KMS-11 (cell line): Measurements from ENCODE around the gene PRPSAP1.

ENCODE experiments used
- H2AFZ ChIP-seq: fragments of 200-600 bp; sonication (generic); 2 replicates; pipeline ENCODE4 v1.6.1; 2016; ENCODE audit warnings: antibody characterized with exemption, mixed run types, low read depth
- H3K27ac ChIP-seq: fragments of 200-600 bp; sonication (generic); 2 replicates; pipeline ENCODE4 v1.6.1; 2016; ENCODE audit warnings: mild to moderate bottlenecking, mixed run types
- H3K27me3 ChIP-seq: fragments of 200-600 bp; sonication (generic); 2 replicates; pipeline ENCODE4 v1.6.1; 2017; ENCODE audit warnings: mild to moderate bottlenecking, low read depth, mixed run types, moderate library complexity; ENCODE audit not compliant: insufficient read depth
- H3K36me3 ChIP-seq: fragments of 200-600 bp; sonication (generic); 2 replicates; pipeline ENCODE4 v1.6.1; 2017; ENCODE audit warnings: mild to moderate bottlenecking, mixed run types; ENCODE audit not compliant: insufficient read depth
- H3K4me1 ChIP-seq: fragments of 200-600 bp; sonication (generic); 2 replicates; pipeline ENCODE4 v1.6.1; 2016; ENCODE audit warnings: mild to moderate bottlenecking, low read depth, mixed run types; ENCODE audit not compliant: poor library complexity, severe bottlenecking
- H3K4me2 ChIP-seq: fragments of 200-600 bp; sonication (generic); 2 replicates; pipeline ENCODE4 v1.7.0; 2016; ENCODE audit warnings: mild to moderate bottlenecking, mixed run types
- H3K4me3 ChIP-seq: fragments of 200-600 bp; sonication (generic); IDR thresholded peaks from 2 replicates; pipeline ENCODE4 v1.6.1; 2017; ENCODE audit warnings: low read depth, low read length, mixed read lengths; ENCODE audit not compliant: insufficient read depth
- H3K79me2 ChIP-seq: fragments of 200-600 bp; sonication (generic); 2 replicates; pipeline ENCODE4 v1.6.1; 2016; ENCODE audit warnings: low read depth, mixed run types; ENCODE audit not compliant: insufficient read depth
- H3K9ac ChIP-seq: fragments of 200-600 bp; sonication (generic); 2 replicates; pipeline ENCODE4 v1.6.1; 2016; ENCODE audit warnings: mild to moderate bottlenecking, mixed run types
- H4K20me1 ChIP-seq: fragments of 200-600 bp; sonication (generic); 2 replicates; pipeline ENCODE4 v1.6.1; 2016; ENCODE audit warnings: mild to moderate bottlenecking, mixed run types; ENCODE audit not compliant: insufficient read depth
- TF ChIP-seq, protein P1 (sequence below): fragments of 200-600 bp; sonication (generic); conservative IDR thresholded peaks from 2 replicates; pipeline ENCODE4 v1.6.1; 2017; ENCODE audit warnings: low read depth, mild to moderate bottlenecking, antibody characterized with exemption, low read length, moderate library complexity, mixed read lengths

Gene PRPSAP1

DNA sequence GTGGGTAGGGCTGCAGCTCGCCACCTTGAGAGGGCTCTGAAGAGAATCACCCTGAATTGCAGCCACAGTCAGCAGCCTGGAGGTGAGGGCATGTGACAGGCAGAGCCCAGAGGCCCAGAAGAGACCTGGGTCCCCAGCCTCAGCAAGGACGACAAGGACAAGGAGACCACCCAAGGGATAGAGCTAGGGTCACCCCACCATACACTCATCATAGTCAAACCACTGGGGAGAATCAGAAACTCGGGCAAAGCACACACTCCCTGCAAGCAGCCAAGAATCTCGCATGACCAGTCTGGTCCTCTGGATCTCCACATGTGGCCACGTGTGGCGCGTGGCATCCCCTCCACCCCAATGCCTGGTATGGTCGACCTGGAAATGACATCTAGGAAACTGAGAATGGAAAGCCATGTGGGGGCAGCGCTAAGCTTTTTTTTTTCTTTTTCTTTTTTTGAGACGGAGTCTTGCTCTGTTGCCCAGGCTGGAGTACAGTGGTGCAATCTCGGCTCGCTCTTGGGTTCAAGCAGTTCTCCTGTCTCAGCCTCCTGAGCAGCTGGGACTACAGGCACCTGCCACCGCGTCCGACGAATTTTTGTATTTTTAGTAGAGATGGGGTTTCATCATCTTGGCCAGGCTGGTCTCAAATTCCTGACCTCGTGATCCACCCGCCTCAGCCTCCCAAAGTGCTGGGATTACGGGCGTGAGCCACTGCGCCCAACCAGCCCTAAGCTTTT lies 26.1 kb upstream of the PRPSAP1 start:
- Histone ChIP-seq H3K4me2 (no peak overlapping the region), H3K4me1 (peaks cover 3% of the 10 kb centered on the region), H3K4me3 (no peak overlapping the region), H3K27me3 (peaks cover 11% of the 10 kb centered on the region), H2AFZ (no peak overlapping the region), H4K20me1 (no peaks in the 10 kb centered on the region), H3K36me3 (no peaks in the 10 kb centered on the region), H3K9ac (no peak overlapping the region), H3K79me2 (no peaks in the 10 kb centered on the region), H3K27ac (no peak overlapping the region)
- TF ChIP-seq, protein P1, sequence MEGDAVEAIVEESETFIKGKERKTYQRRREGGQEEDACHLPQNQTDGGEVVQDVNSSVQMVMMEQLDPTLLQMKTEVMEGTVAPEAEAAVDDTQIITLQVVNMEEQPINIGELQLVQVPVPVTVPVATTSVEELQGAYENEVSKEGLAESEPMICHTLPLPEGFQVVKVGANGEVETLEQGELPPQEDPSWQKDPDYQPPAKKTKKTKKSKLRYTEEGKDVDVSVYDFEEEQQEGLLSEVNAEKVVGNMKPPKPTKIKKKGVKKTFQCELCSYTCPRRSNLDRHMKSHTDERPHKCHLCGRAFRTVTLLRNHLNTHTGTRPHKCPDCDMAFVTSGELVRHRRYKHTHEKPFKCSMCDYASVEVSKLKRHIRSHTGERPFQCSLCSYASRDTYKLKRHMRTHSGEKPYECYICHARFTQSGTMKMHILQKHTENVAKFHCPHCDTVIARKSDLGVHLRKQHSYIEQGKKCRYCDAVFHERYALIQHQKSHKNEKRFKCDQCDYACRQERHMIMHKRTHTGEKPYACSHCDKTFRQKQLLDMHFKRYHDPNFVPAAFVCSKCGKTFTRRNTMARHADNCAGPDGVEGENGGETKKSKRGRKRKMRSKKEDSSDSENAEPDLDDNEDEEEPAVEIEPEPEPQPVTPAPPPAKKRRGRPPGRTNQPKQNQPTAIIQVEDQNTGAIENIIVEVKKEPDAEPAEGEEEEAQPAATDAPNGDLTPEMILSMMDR: no peak

DNA sequence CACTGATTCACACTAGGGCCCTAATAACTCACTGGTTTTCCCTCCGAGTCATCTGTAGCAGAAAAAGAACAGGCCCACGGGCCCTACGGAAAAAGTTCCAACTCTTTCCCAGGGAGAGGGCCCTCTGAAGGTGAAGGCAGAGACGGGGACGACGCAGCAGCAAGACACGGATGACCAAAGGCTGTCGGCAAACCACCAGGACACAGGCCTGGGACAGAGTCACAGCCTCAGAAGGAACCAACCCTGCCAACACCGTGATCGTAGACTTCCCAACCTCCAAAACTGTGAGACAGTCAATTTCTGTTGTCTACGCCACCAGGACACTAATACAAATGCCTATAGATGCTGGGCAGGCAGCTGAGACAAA lies 25.5 kb upstream of the PRPSAP1 start:
- Histone ChIP-seq H4K20me1 (no peaks in the 10 kb centered on the region), H2AFZ (no peak overlapping the region), H3K36me3 (no peaks in the 10 kb centered on the region), H3K4me2 (no peak overlapping the region), H3K27ac (no peak overlapping the region), H3K27me3 (peaks cover 8% of the 10 kb centered on the region; the same call in 1 of the 2 replicates), H3K4me1 (no peaks in the 10 kb centered on the region), H3K79me2 (no peaks in the 10 kb centered on the region), H3K9ac (no peak overlapping the region), H3K4me3 (no peak overlapping the region)
- TF ChIP-seq, protein P1: no peak

DNA sequence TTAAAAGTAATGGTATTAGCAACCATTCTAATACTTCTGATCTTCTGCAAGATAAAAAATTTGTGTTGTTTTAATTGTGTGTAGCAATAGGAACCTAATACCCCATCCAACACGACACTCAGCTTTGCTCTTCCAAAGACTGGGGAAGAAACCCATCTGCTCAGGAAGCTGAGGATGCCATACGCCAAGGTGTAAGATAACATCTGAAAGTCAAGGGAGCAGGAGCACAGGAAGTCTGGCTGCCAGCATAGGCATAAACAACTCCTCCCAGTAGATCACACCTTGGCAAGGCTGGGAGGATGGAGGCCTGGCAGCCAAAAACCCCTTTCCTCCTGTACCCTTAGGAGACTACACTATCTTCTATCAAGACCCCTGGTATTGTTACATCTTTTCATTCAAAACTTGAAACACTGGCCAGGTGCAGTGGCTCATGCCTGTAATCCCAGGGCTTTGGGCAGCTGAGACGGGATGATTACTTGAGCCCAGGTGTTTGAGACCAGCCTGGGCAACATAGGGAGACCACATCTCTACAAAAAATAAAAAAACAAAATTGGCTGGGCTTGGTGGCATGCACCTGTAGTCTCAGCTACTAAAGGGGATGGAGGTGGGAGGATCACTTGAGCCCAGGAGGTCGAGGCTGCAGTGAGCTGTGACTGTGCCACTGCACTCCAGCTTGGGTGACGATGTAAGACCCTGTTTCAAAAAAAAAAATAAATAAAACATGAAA lies 25.0 kb upstream of the PRPSAP1 start:
- no peak overlapping the region for H2AFZ ChIP-seq
- H4K20me1 ChIP-seq: no peaks in the 10 kb centered on the region
- H3K36me3 ChIP-seq: no peaks in the 10 kb centered on the region
- H3K9ac ChIP-seq: no peak overlapping the region
- H3K4me3 ChIP-seq: no peak overlapping the region
- TF ChIP-seq, protein P1: no peak
- H3K27ac ChIP-seq: no peak overlapping the region
- H3K4me2 ChIP-seq: no peak overlapping the region
- H3K4me1 ChIP-seq: no peaks in the 10 kb centered on the region
- peaks cover 8% of the 10 kb centered on the region; the same call in 1 of the 2 replicates for H3K27me3 ChIP-seq
- H3K79me2 ChIP-seq: no peaks in the 10 kb centered on the region

DNA sequence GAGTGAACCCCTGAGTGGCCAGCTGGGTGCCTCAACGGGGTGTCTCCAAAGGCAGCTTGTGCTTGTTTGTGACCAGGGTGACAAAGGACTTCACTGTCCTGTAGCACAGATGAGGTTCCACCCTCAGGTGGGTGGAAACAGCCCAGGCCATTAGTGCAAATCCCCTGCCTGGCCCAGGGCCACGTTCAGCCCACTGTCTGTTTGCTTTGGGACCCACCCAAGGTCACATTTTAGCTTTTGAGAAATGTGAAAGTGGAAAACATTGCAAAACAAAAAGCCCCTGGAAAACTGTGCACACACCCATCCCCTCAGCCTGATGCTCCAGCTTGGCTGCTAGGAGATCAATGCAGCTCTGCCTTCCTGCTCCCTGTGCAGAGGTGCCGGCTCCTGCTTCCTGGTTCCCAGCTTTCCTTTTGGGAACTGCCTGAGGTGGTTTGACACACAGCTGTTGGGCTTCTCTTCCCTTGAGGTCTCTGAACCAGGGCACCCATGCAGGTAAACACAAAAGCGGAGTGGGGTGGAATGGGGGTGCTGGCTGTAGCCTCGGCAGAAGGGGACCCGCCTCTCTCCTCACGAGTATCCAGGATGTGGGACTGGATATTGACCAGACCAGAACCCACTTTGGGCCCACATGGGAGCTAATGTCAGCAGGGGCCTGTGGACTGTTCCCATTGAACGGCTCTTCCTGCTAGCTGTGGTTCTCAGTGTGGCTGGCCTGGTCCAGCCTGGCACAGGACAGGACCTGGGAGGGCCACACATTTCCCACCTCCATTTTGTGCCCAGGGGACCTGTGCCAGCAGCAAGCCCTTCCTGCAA lies 22.8 kb upstream of the PRPSAP1 start:
- no peaks in the 10 kb centered on the region for H3K36me3 ChIP-seq
- no peak overlapping the region for H3K4me2 ChIP-seq
- H3K27me3 ChIP-seq: no peaks in the 10 kb centered on the region; the same call in 1 of the 2 replicates
- H3K4me1 ChIP-seq: no peaks in the 10 kb centered on the region
- no peak overlapping the region for H2AFZ ChIP-seq
- no peaks in the 10 kb centered on the region for H3K79me2 ChIP-seq
- no peak overlapping the region for H3K27ac ChIP-seq
- H3K4me3 ChIP-seq: no peak overlapping the region
- no peaks in the 10 kb centered on the region for H4K20me1 ChIP-seq
- H3K9ac ChIP-seq: no peak overlapping the region
- TF ChIP-seq, protein P1: no peak
